Esophagus squamous epithelium (tissue), 4 donors: ENCODE results near the gene HHATL.

Source experiments
- CTCF ChIP-seq, 6 experiments: fragments of 450-650 bp in 4 of 6; fragments of 200-600 bp in 2 of 6; sonication (generic) in 2 of 6; IDR thresholded peaks; one replicate each; pipeline ENCODE4 v1.5.1; 2016 to 2019; ENCODE audit warnings: antibody characterized with exemption in 6 of 6, mild to moderate bottlenecking in 4 of 6, moderate library complexity in 4 of 6
- POLR2A ChIP-seq, 4 donors: fragments of 450-650 bp; IDR thresholded peaks; one replicate each; pipeline ENCODE4 v1.6.1; 2017; ENCODE audit warnings: antibody characterized with exemption in 4 of 4, mild to moderate bottlenecking in 4 of 4, moderate library complexity in 3 of 4

- TF ChIP-seq CTCF (IDR thresholded peaks at IDR 0.05) (no peak), POLR2A (IDR thresholded peaks at IDR 0.05) (no peak)
Observed at GRCh38 chr3:42735019-42735418, 32.4 kb upstream of the HHATL start.
